Bronchial epithelial cell (primary cell): ENCODE measurements around the gene PIN1. TPM values are rescaled to one million over a fixed set of nuclear protein-coding genes. Genes with fewer than 3 reads are reported as not detected.

ENCODE experiments used
- DNase-seq: peaks from one replicate; pipeline ENCODE4 v3.0.0-alpha.2; 2010; ENCODE audit warnings: low read depth
- FAIRE-seq: peaks from 2 replicates; lab custom pipeline; 2011; peaks lifted over from hg19 to GRCh38; lab: Jason Lieb, UNC
- H3K27me3 ChIP-seq: 2 replicates; pipeline ENCODE4 v1.5.1; 2011; ENCODE audit warnings: low read length; ENCODE audit not compliant: control insufficient read depth, insufficient read depth
- H3K36me3 ChIP-seq: 2 replicates; pipeline ENCODE4 v1.5.1; 2011; ENCODE audit warnings: low read length; ENCODE audit not compliant: control insufficient read depth, insufficient read depth
- H3K4me3 ChIP-seq: 2 replicates; pipeline ENCODE4 v1.5.1; 2011; ENCODE audit warnings: mild to moderate bottlenecking, low read depth, low read length, control low read depth
- CTCF ChIP-seq: IDR thresholded peaks from 2 replicates; pipeline ENCODE4 v1.5.1; 2011; ENCODE audit warnings: mild to moderate bottlenecking, moderate library complexity, low read length, control low read depth, inconsistent platforms; ENCODE audit not compliant: insufficient read depth, severe bottlenecking
- total RNA-seq: library from RNA; depleted of rRNA; stranded (reverse); fragments of >200 nt; gene quantifications from 2 replicates; pipeline ENCODE4 v1.2.1, GENCODE V29; 2014

PIN1 gene
- total RNA-seq, 1 donor from 2014 or later: 61.3 TPM

GRCh38 chr19:9881720-9882119, 46.6 kb downstream of the PIN1 start:
- DNase-seq: peak; percentile 81
- FAIRE-seq: no peak

GRCh38 chr19:9883231-9883758, 48.2 kb downstream of the PIN1 start:
- Histone ChIP-seq H3K36me3 (no peaks in the 10 kb centered on the region), H3K27me3 (no peaks in the 10 kb centered on the region), H3K4me3 (no peak overlapping the region)
- no peak for FAIRE-seq
- TF ChIP-seq CTCF: no peak
- peak; percentile 46 for DNase-seq

More at GRCh38 chr19:9881720-9882119, 46.6 kb downstream of the PIN1 start:
- H3K27me3 ChIP-seq: no peaks in the 10 kb centered on the region
- no peak for TF ChIP-seq CTCF
- H3K36me3 ChIP-seq: no peaks in the 10 kb centered on the region
- H3K4me3 ChIP-seq: no peak overlapping the region

GRCh38 chr19:9883764-9884163, 48.6 kb downstream of the PIN1 start:
- no peak overlapping the region for H3K4me3 ChIP-seq
- no peaks in the 10 kb centered on the region for H3K36me3 ChIP-seq
- TF ChIP-seq CTCF: no peak
- DNase-seq (no peak), FAIRE-seq (no peak)
- no peaks in the 10 kb centered on the region for H3K27me3 ChIP-seq

GRCh38 chr19:9885077-9885552, 50.0 kb downstream of the PIN1 start:
- Histone ChIP-seq H3K27me3 (no peaks in the 10 kb centered on the region), H3K36me3 (no peaks in the 10 kb centered on the region), H3K4me3 (no peak overlapping the region)
- no peak for TF ChIP-seq CTCF
- DNase-seq (no peak), FAIRE-seq (no peak)

- FAIRE-seq: peak; percentile 88
Observed at GRCh38 chr19:9891609-9892373, 56.7 kb downstream of the PIN1 start.

More at GRCh38 chr19:9891609-9892373, 56.7 kb downstream of the PIN1 start:
- H3K36me3 ChIP-seq: no peaks in the 10 kb centered on the region
- H3K4me3 ChIP-seq: no peak overlapping the region
- no peaks in the 10 kb centered on the region for H3K27me3 ChIP-seq
- DNase-seq: no peak
- TF ChIP-seq CTCF: no peak

Other genes starting within 250 kb of the PIN1 start
- 46.2 and 64.0 TPM in 2 replicates for gene ZNF561, start 214.1 kb upstream of the PIN1 start, total RNA-seq
- gene ZNF562, start 160.2 kb upstream of the PIN1 start, total RNA-seq: 43.4 and 49.2 TPM in 2 replicates
- gene ZNF846, start 66.6 kb upstream of the PIN1 start, total RNA-seq: 3.7 and 12.3 TPM in 2 replicates
- gene FBXL12, start 16.2 kb upstream of the PIN1 start, total RNA-seq: 4.5 and 7.8 TPM in 2 replicates
- gene UBL5, start 7.4 kb upstream of the PIN1 start, total RNA-seq: 260 and 314 TPM in 2 replicates
- gene OLFM2, start 101.2 kb downstream of the PIN1 start, total RNA-seq: under 0.01 and 4.4 TPM in 2 replicates
- 0.51 and 0.79 TPM in 2 replicates for gene COL5A3, start 175.2 kb downstream of the PIN1 start, total RNA-seq
- gene RDH8, start 178.2 kb downstream of the PIN1 start, total RNA-seq: not detected in 2 replicates